ENCODE data around the gene MYH9.
"Not testable (repeated sequence)": the region's sequence is repeated elsewhere in the genome, so short reads cannot be mapped to it uniquely, and the experiment has no call there.

MYH9 gene

DNA sequence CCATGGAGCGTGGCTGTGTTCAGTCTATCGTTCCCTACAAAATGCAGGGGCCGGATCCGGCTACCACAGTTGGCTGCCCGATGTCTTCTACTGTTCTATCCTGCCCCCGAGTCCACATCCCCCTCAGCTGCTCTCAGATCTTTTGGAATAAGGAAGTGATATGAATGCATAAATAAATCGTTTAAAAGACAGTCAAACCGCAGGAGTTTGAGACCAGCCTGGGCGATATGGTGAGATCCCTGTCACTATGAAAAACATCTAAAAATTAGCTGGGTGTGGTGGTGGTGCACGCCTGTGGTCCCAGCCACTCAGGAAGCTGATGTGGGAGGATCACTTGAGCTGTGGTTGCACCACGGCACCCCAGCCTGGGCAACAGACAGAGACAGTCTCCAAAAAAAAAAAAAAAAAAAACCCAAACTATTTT lies 97.8 kb downstream of the MYH9 start:
- not testable (repeated sequence) for DNase-seq

DNA sequence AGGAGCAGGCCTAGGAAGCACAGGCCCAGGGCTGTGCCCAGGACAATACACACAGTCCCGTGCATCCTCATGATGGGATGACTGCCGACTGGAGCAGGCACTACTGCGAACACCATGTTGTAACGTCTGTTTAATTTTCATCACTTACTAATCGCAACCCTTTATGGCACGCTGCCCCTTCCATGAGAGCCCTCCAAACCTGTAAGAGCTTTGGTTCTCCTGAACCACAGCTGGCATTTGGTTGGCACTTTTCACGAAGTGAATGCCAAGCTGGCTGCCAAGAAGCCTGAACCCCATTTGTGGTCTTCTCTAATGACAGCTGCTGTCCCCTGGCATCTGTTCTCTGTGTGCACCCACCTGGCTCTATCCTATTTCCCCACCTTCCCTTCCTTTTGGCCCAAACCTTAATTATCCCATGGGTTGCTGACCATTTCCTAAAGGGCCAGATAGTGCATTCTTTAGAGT lies 98.3 kb downstream of the MYH9 start:
- no peak for DNase-seq

DNA sequence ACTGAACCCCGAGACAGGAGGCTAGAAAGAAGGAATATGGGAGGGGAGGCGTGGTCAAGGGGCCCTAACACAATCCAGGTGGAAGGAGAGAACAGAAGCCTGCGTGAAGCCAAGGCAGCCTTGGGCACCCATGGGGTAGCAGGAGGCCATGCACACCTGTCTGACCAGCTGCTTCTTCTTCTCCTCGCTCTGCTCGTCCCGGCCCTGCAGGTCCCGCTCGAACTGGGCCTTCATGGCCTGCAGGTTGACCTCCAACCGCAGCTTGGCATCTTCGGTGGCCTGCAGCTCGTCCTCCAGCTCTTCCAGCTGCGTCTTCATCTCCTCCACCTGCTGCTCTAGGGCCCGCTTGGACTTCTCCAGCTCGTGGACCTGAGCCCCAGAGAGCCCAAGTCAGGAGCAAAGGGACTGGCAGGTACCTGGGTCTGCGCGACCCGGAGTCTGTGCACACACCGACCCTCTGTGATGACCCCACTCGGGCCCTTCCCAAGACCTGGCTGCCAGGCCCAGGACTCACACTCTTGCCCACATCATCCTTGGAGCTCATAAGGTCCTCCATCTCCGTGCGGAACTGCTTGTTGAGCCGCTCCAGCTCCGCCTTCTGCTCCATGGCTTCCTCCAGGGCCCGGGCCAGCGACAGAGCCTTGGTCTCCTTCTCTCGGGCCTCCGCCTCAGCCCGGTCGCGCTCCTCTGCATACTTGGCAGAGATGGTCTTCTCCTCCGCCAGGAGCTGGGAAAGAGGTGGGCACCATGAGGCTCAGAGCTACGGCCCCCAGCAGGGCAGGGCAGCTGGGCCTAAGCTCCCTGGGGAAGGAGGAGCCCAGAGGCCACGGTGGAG lies 99.0 kb downstream of the MYH9 start:
- no peak for DNase-seq

DNA sequence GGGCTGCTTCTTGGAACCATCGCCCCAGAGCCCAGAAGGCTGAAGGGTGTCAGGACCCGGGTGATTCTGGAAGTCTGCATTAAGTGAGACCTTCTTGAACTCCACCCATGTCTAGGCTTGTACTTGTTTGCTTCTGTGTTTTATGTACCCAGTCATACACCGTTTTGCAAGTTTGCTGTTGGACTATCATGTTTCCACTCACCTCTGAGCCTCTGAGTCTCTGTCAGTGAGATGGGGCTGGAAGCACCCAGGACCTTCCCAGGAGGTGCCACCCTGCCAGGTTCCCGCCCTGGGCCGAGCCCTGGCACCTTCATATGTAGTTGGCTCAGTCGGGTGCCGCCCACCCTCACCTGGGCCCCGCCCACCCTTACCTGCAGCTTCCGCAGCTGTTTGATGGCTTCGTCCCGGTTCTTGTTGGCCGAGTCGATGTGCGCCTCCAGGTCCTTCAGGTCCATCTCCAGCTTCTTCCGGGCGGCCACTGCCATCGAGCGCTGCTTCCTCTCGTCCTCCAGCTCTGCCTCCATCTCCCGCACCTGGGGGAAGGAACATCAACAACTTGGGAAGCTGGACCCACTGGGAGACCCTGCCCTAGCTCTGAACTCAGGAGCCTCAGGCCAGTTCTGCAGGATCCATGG lies 99.8 kb downstream of the MYH9 start:
- no peak for DNase-seq

DNA sequence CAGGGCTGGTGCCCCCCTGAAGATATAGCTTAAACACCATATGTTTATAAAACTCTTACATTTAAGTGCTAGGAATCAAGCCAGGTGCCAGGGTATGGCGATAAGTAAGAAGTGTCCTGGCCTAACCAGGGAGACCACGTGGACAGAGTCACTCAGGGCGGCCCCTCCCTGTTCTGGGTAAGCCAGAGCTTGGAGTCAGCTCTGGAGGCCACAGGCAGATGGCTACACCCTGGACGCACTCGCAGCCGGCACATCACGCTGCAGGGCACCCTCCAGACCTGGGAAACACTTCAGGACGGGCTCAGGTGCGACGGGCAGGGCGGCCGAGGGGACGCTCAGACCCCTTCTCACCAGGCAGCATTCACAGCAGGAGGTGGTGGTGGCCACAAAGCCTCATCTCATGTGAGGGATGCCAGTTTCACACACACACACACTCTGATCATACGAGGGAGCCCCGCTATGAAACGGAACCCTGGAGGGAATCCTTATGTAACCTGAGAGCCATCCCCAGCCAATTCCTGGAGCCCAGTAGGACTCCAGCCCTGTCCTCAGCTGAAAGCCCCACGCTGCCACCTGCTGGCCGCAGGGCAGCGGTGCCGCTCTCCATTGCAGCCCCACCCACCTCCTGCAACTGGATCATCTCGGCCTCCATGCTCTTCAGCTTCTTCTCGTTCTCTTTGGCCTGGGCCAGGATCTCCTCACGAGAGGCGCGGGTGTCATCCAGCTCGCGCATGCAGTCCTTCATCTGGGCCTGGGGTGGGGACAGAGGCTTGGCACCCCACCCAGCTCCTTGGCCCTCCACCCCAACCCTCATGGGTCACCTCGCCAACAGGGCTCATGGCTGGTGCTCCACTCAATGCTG lies 101.4 kb downstream of the MYH9 start:
- no peak for DNase-seq

DNA sequence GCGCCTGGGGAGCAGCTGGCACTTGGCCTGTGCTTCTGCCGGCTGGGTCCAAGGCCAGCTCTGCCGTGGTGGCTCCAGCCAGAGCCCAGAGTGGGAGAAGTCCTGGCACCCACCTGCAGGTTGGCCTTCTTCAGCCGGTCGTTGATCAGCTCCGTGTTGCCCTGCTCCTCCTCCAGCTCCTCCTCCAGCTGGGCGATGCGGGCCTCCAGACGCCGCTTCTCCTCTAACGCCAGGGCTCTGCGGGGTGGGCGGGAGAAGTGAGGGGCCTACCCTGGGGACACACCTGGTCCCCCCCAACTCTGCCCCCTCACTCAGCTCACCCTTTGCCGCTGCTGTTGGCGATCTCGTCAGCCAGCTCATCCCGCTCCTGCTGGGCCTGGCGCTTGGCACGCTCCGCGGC lies 102.2 kb downstream of the MYH9 start:
- DNase-seq, result no peak

DNA sequence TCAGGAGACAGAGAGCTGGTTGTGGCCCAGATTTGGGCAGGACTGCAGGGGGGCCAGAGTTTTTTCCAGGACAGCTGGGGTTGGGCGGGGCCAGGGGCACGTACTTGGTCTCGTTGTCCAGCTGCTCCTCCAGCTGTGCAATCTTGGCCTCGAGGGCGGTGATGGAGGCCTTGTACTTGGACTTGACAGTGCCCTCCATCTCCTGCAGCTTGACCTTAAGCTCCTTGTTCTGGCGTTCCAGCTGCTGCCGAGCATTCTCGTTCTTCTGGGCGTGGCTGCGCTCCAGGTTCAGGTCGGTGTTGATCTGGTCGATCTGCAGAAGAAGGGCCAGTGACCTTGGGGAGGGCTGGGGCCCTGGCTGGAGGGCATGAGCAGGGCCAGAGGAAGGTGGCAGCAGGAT lies 102.8 kb downstream of the MYH9 start:
- no peak for DNase-seq

DNA sequence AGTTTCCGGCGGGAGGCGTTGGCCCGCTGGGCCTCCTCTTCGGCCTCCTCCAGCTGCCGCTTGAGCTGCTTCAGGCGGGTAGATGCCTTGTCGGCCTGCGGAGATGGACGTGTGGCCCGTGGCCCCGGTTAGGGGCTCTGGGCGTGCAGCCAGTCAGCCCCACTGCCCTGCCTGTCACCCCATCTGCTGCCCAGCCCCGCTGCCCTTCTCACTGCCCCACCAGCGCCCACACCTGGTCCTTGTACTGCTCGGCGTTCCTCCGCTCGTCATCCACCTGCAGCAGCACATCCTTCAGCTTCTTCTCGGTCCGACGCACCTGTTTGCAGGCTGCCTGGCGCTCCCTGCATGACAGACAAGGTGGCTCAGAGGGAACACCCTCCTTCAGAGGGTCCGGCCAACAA lies 103.6 kb downstream of the MYH9 start:
- no peak for DNase-seq

DNA sequence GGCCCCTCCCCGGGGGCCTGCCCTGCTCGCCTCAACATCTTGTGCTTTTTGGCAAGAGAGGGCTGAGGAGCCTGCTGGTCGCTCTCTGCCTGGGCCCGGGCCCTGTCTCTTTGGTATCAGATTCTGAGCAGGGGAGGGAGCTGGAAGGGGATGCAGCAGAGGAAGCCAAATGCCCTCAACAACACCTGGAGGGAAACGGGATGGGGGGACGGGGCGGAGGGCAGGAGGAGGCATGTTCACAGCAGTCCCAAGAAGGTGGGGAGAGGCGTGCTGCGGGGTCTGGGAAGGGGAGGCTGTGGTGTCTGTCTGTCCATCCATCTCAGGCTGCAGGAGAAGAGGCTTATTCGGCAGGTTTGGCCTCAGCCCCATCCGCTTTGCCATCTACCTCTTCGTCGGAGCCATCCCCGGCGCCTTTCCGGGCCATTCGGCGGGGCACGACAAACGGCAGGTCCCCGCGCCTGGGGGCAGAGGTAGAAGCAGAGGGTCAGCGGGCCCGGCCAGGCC lies 105.4 kb downstream of the MYH9 start:
- no peak for DNase-seq

DNA sequence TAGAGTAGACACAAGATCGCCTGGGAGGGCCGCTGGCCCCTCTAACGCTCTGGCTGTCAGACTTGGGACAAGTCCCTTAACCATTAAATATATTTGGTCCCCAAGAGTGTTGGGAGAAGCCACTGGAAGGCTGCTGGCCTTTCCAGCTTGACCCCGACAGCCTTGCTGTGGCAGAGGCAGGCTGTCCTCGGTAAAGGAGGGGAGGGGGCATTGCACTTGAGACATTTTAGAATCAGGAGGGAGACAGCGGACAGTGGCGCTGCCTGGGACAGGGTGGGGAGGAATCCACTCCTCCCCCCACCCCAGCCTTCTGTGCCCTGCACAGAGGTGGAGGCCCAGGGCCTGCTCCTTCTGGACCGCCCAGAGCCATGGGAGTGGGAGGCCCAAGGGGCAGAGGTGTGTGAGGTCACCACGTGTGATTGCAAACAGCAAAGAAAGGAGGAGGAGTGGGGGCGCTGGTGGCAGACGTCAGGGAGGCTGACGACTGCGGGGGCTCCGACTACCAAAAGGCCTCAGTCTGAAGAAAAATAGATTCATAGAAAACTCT lies 105.9 kb downstream of the MYH9 start:
- no peak for DNase-seq

DNA sequence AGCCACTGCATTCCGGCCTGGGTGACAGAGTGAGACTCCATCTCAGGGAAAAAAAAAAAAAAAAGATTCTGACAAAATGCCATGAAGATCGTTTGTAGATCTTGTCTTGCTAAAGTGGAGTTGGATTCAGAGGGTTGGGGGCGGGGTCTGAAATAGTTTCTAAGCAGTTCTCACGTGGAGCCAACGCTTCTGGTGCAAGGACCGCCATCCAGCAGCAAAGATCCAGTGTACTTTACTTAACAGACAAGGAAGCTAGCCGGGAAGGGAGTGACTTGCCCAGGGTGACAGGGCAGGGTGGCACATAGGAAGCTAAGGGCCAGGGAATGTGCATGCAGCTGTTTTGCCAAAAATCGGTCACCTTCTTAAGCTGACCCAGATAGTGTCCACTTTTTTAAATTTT lies 107.4 kb downstream of the MYH9 start:
- no peak for DNase-seq

DNA sequence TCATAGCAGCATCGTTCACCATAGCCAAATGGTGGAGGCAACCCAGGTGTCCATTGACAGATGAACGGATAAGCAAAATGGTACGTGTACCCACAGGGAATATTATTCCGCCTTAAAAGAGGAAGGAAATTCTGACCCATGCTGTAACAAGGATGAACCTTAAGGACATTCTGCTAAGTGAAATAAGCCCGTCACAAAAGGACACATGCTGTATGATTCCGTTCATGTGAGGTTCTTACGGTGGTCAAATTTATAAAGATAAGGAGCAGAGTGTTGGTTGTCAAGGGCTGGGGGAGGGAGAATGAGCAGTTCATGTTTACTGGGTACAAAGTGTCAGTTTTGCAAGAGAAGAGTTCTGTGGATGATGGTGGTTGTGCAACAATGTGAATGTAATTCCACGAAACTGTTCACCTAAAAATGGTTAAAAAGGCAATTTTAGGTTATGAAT lies 108.5 kb downstream of the MYH9 start:
- no peak for DNase-seq

DNA sequence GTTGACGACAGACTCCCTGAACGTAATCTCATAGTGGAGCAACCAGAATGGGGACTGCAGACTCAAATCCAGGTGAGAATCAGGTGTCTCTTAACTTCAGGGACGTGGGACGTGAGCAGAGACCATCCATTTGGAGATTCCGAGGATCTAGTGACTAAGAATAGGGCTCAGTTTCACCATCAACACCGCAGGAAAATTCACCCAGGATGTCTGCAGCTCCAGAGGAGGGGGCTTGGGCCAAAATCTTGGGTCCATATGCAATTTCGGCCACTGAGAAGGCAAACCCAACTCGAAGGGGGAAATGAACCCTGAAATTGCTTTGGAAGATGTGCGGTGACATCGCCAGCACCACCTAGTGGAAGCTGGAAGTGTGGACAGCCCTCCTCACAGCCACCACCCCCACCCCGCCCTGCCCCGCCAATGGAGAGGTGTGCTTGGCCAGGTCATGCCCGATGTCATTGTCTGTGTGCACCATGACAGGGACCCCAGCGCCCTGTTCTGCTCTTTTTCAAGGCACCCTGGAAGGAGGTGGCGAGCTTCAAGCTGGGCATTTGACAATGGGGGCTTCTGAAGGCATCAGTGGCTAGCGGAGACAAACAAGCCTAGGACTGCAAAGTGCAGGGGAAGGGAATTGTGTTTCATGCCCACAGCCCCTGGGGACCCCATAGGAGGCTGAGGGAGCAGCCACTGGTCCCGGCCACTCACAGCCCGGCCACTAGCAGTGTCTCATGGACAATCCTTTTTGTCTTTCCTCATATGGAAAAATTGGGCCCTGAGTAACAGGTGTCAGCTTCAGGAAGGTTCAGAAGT lies 110.1 kb downstream of the MYH9 start:
- no peak for DNase-seq

DNA sequence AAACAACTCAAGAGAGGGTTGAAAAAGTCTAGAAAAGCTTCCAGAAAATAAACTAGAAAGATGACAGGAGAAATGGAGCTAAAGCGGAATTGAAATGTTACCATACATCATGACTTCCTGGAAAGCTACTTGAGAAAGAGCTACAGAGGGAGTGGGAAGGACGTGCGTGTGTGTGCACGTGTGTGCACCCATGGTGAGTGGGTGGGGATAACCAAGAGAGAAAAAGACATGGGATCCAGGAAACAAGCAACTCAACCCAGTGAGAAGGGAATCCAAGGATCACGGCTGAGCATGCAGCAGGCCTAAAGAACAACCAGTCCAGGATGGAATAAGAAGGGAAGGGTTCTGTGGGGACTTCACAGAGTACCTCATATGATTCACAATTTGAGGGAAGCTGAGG lies 113.2 kb downstream of the MYH9 start:
- DNase-seq, result no peak

DNA sequence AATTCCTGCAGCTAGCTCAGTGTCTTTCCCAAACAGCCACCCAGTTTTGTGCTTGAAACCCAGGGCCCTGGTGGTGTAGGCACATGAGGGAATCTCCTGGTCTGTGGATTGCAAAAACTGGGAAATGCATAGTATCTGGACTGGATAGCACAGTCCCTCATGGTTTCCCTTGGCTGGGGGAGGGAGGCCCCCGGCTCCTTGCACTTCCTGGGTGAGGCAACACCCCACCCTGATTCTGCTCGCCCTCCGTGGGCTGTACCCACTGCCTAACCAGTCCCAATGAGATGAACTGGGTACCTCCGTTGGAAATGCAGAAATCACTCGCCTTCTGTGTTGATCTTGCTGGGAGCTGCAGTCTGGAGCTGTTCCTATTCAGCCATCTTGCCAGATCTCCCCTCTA lies 115.8 kb downstream of the MYH9 start:
- DNase-seq, result not testable (repeated sequence)

DNA sequence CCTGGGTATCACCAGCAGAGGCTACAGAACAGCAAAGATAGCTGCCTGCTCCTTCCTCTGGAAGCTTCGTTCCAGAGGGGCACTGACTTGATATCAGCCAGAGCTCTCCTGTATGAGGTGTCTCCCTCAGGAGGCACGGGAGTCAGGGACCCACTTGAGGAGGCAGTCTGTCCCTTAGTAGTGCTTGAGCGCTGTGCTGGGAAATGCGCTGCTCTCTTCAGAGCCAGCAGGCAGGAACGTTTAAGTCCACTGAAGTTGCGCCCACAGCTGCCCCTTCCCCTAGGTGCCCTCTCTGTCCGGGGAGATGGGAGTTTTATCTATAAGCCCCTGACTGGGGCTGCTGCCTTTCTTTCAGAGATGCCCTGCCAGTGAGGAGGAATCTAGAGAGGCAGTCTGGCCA lies 116.5 kb downstream of the MYH9 start:
- not testable (repeated sequence) for DNase-seq

DNA sequence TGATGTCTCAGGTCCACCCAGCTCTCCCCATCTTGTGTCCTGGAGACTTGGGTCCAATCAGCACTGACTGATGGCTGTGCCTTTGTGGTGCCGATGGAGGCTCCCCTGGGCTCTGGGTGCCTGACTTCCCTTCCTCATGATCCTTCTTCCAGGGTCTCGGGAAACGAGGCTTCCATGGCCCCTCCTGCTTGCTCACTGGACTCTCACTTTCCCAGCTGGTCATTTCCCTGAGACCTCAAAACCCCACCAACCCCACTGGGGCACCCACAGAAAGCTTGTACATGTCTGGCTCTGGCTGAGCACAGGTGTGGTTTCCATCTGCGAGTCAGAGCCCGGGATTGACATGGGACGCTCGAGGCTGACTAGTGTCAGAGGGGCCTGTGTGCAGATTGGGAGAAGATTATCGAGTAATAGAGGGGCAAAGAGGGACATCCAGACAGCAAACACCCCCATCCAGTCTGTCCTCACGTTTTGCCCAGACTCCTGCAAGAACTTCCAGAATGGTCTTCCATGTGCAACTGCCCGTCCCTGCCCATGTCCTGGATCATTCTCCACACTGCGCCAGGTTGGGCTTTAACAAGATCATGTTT lies 119.8 kb downstream of the MYH9 start:
- DNase-seq, result no peak

DNA sequence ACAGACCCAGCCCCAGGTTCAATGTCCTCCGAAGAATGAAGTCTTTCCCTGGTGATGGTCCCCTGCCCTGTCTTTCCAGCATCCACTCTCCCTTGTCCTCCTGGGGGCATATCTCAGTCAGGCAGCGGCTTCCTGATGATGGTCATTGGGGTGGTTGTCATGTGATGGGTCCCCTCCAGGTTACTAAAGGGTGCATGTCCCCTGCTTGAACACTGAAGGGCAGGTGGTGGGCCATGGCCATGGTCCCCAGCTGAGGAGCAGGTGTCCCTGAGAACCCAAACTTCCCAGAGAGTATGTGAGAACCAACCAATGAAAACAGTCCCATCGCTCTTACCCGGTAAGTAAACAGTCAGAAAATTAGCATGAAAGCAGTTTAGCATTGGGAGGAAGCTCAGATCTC lies 120.7 kb downstream of the MYH9 start:
- no peak for DNase-seq

DNA sequence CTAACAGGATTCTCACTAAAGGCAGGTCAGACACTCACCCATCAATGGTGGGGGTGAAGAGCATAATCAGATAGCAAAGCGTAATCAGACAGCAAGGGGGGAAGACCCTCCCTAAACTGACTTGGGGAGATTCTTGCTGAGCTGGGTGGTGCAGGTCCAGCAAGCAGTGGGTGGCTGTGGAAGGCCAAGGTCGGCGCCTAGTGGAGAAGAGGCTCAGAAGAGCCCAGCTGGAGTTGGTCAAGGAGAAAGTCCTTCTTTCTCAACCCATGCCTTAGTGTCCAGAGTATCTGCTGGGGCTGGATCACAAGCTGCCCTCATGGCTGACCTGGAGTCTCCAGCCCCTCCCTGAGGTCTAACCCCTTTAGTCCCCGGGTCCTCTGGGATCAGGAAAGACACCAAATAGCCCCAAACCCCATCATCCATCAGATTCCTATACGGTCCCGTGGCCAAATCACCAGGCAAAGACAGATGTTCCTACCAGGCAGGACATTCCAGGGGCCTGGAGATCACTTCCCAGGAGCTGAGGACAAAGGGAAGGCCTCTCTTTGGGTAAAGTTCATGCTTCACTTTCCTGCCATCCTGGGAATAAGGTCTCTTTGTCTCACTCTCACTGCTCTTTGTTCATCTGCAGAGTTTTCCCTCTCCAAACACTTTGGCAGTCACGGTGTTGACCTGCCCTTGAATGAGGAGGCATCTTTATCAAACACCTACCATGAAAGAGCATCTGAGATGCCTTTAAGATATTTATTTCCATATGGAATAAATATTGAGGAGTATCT lies 123.7 kb downstream of the MYH9 start:
- DNase-seq, result not testable (repeated sequence)

DNA sequence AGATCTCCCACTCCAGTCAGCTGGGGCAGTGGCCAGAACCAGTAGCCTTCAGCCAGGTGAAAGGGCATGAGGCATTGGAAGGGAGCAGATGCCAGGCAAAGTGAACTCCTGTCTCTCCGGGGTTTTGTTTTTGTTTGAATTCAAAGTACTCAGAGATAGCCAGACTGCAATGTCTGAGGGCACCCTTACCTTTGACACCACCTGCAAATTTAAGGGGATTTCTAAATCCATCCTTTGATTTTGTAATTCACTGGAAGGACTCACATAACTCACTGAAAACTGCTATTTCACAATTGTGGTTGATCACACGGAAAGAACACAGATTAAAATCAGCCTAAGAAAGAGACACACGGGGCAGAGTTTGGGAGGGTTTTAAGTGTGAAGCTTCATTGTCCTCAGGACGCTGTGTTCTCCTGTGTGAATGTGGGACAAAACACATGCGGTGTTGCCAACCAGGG lies 124.5 kb downstream of the MYH9 start:
- not testable (repeated sequence) for DNase-seq

DNA sequence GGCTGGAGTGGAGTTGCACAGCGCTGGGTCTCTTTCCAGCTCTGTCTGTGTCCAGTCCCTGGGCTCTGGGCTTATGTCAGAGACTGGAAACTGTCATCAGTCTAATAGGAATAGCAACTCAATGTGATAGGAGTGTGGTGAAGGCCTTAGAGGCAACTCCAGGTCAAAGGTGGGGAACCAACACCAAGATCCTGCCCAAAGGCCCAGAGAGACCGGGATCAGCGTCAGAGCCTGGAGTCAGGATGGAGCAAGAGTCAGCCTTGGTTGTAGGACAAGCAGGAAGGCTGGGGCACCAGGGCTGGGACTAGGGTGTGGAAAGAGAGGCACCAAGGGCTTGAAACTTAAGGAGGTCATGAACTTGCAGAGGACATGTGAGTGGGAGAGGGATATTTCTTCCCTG lies 125.5 kb downstream of the MYH9 start:
- DNase-seq, result not testable (repeated sequence)
